Measurements from ENCODE around the gene ASIP. TPM values are rescaled to one million over a fixed set of nuclear protein-coding genes. Genes with fewer than 3 reads are reported as not detected.

Gene ASIP
- total and polyA plus RNA-seq, 2 experiments from 2014 or later: not detected

GRCh38 chr20:34210271-34210670, 31.0 kb upstream of the ASIP start:
- Mint-ChIP-seq H3K4me3 (no peak overlapping the region), H3K36me3 (ENCODE audit: low read depth) (peaks cover 5% of the 10 kb centered on the region; the same call in 2 of the 3 replicates), H3K27ac (no peak overlapping the region), H3K4me1 (no peaks in the 10 kb centered on the region), H3K9me3 (peaks cover 43% of the 10 kb centered on the region), H3K27me3 (ENCODE audit: insufficient read depth, low read depth, poor library complexity) (no peaks in the 10 kb centered on the region)
- no peak overlapping the region for H3K4me2 ChIP-seq
- TF ChIP-seq ZNF331 (CRISPR knock-in tag; IDR thresholded peaks at IDR 0.05; ENCODE audit: low read depth) (no peak), REST (IDR thresholded peaks at IDR 0.05; ENCODE audit: unreplicated experiment) (no peak), ZNF114 (CRISPR knock-in tag; IDR thresholded peaks at IDR 0.05) (no peak), EZH2 (IDR thresholded peaks at IDR 0.05; ENCODE audit: low read depth, unreplicated experiment) (no peak), CREB1 (CRISPR knock-in tag; IDR thresholded peaks at IDR 0.05; ENCODE audit: low read depth) (no peak), EZH2phosphoT487 (IDR thresholded peaks at IDR 0.05; ENCODE audit: unreplicated experiment) (no peak), ETS1 (IDR thresholded peaks at IDR 0.05) (no peak), CTCF (conservative IDR thresholded peaks at IDR 0.05; ENCODE audit: low read depth in 2 of 2) (no peak), JUNB (IDR thresholded peaks at IDR 0.05; ENCODE audit: unreplicated experiment) (no peak), STAT1 (IDR thresholded peaks at IDR 0.05; ENCODE audit: unreplicated experiment) (no peak), NANOG (IDR thresholded peaks at IDR 0.05; ENCODE audit: borderline replicate concordance) (no peak), ZNF462 (CRISPR knock-in tag; IDR thresholded peaks at IDR 0.05) (no peak), POLR2AphosphoS5 (IDR thresholded peaks at IDR 0.05; ENCODE audit: low read depth) (no peak)
- H3K4me3 ChIP-seq: no peak overlapping the region
- ATAC-seq: no peak
- 0 out of 2 replicates have a peak, but pooled peaks cover 4% of the 10 kb centered on the region for H3K36me3 ChIP-seq (ENCODE audit: insufficient read depth)
- H4K20me1 ChIP-seq (replicated peaks; ENCODE audit: insufficient read depth): no peaks in the 10 kb centered on the region
- H3K27me3 ChIP-seq (ENCODE audit: insufficient read depth): peaks cover 15% of the 10 kb centered on the region
- H3F3A ChIP-seq (replicated peaks; ENCODE audit: low read depth): no peaks in the 10 kb centered on the region
- H2AFZ ChIP-seq: no peak overlapping the region
- no peaks in the 10 kb centered on the region for H3K79me2 ChIP-seq (replicated peaks; ENCODE audit: insufficient read depth)
- no peak for DNase-seq (ENCODE audit: low spot score)
- H3K27ac ChIP-seq (ENCODE audit: low read depth): no peak overlapping the region
- H3K9me2 ChIP-seq (ENCODE audit: insufficient read depth): no peaks in the 10 kb centered on the region
- no peaks in the 10 kb centered on the region for H3K4me1 ChIP-seq (ENCODE audit: insufficient read depth)

All from GM23338 (cell line).